Smooth muscle cell of the brain vasculature (primary cell): ENCODE data around the gene CES2.
"Not testable (repeated sequence)": the region's sequence is repeated elsewhere in the genome, so short reads cannot be mapped to it uniquely, and the experiment has no call there.

Experiments
- DNase-seq: peaks from one replicate; pipeline ENCODE4 v3.0.0-alpha.2; 2012; ENCODE audit warnings: low read depth, low spot score

The CES2 gene

GRCh38 chr16:66934839-66935313 is 440 bp upstream of the CES2 start:
- DNase-seq: not testable (repeated sequence)

GRCh38 chr16:66936462-66936861 is 1.1 kb downstream of the CES2 start:
- DNase-seq: no peak

- no peak for DNase-seq
Observed at GRCh38 chr16:66936889-66937554, 1.7 kb downstream of the CES2 start.

- DNase-seq: no peak
Observed at GRCh38 chr16:66937725-66938337, 2.5 kb downstream of the CES2 start.

- DNase-seq: no peak
Observed at GRCh38 chr16:66939366-66939765, 4.0 kb downstream of the CES2 start.

GRCh38 chr16:66940236-66940635 is 4.9 kb downstream of the CES2 start:
- no peak for DNase-seq

- no peak for DNase-seq
Observed at GRCh38 chr16:66942981-66943380, 7.7 kb downstream of the CES2 start.

GRCh38 chr16:66943426-66944053 is 8.2 kb downstream of the CES2 start:
- DNase-seq: no peak

GRCh38 chr16:66944054-66944441 is 8.7 kb downstream of the CES2 start:
- no peak for DNase-seq

GRCh38 chr16:66944971-66945370 is 9.7 kb downstream of the CES2 start:
- DNase-seq: not testable (repeated sequence)

- DNase-seq: no peak
Observed at GRCh38 chr16:66945939-66946338, 10.6 kb downstream of the CES2 start.

GRCh38 chr16:66946541-66946940 is 11.2 kb downstream of the CES2 start:
- no peak for DNase-seq

- no peak for DNase-seq
Observed at GRCh38 chr16:66946974-66947301, 11.6 kb downstream of the CES2 start.

- DNase-seq: peak; percentile 69
Observed at GRCh38 chr16:66947302-66948065, 12.2 kb downstream of the CES2 start.

- DNase-seq: no peak
Observed at GRCh38 chr16:66948134-66948836, 13.0 kb downstream of the CES2 start.

GRCh38 chr16:66948837-66949225 is 13.5 kb downstream of the CES2 start:
- no peak for DNase-seq

- DNase-seq: no peak
Observed at GRCh38 chr16:66949472-66949871, 14.2 kb downstream of the CES2 start.

- no peak for DNase-seq
Observed at GRCh38 chr16:66950437-66950836, 15.1 kb downstream of the CES2 start.

GRCh38 chr16:66950971-66951790 is 15.9 kb downstream of the CES2 start:
- DNase-seq: no peak

GRCh38 chr16:66952430-66953110 is 17.3 kb downstream of the CES2 start:
- no peak for DNase-seq
